CD4-positive, alpha-beta T cell treated with Interleukin-12 subunit alpha and Interleukin-12 subunit beta, for 1 hour (primary cell): ENCODE results near the gene PELI2.

Experiments
- DNase-seq: peaks from one replicate; pipeline ENCODE4 v3.0.0-alpha.2; 2020

Gene PELI2

DNA sequence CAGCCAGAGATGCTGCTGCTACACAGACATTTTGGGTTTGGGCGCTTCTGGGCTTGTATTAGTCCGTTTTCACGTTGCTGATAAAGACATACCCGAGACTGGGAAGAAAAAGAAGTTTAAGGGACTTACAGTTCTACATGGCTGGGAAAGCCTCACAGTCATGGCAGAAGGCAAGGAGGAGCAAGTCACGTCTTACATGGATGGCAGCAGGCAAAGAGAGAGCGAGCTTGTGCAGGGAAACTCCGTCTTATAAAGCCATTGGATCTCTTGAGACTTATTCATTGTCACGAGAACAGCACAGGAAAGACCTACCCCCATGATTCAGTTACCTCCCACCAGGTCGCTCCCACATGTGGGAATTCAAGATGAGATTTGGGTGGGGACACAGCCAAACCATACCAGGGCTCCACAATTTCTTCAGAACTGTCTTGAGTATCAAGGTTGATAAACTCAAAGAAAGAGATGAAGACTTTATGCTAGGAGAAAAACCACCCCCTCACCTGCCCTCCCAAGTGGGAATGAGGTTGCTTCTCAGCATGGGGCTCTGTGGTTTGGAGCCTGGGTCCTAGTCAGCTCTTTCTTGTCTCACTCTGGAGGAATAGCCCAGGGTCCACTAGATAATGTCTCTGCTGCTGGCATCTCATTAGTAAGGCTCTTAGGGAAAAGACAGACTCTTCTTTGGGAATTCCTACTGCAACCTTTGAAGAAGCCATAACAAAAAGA lies 200.3 kb downstream of the PELI2 start:
- DNase-seq: no peak

DNA sequence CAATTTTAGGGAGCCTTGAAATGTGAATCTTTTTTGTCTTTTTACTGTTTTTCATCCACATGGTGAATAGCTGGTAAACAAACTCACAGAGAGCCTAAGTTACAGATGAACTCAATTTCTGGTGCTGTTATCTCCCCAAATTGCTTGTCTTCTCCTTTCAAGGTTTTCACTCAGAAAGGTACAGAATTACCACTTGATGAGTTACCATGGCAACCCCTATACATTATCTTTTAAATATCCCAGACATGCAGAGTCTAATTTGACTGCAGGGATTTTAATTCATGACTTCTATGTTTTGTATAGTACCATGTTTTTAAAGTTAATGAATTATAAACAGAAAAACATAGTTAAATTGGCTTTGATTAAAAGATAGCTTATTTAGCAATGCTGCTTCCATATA lies 203.7 kb downstream of the PELI2 start:
- DNase-seq: no peak

DNA sequence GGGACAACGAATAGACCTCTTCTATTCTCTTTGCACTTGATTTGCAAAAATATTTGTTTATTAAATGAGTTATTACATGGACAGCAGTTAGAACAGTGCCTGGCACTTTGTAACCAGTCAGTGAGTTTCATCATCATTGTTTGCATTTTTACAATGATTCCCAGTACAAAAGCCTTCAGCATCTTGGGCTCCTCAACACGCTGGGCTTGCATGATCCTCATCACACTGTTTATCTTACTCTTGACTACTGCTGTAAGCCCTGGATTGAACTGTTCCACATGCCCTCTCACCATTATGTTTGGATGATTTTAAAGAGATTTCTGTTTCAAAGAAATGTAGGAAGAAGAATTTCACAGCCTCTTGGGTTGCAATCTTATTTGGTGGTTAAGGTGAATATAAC lies 204.3 kb downstream of the PELI2 start:
- DNase-seq: no peak

DNA sequence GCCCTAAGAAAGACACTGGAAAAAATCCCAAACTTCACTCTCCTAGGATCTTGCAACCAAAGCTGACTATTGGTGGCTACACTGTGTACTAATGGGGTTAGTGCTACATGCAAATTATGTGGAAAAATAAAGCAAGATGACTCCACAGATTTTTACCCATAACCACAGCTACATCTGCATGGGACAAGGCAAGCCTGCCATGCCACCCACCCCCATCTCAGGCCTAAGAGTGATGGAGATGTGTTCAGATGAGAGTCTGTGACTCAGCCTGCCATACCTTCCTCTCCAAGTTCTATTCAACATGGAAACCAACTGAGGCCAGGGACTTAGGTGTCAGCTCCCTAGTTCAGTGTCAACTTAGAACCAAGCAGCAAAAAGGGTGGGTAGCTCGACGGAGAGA lies 206.2 kb downstream of the PELI2 start:
- no peak for DNase-seq

DNA sequence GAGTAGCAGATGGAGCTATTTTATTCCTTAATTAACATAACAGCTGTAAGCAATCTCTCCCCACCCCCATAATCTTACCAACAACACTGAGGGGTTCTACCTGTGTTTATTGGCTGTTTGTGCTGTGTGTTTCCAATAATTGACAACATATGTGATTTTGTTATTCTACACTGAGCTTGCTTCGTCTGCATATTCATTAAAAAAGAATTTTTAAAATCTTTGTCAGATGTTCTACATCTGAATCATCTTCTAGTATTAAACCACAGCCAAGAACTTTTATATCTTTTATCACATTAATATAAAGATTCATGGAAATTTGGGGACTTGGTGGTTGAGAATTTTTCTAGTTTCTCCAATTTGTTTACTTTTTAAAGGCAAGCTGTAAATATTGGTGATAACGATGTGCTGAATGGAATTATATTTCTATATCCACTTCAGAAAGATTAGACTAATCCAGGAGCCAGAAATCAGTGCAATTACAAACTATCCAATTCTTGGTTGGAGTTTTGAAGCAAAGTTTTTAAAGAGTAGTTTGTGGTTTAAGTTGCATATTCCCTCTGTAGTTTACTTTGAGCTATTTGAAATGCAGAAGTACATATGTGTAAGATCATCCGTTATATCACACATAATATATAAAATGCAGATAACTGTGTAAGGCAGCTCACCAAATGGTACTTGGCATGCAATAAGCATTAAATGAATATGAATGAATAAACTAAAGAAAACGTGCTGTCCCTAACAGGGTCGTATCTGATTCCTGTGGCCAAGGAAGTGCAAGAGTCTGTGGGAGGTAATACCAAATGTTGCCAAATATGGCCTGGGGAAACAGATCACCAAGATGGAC lies 206.9 kb downstream of the PELI2 start:
- no peak for DNase-seq

DNA sequence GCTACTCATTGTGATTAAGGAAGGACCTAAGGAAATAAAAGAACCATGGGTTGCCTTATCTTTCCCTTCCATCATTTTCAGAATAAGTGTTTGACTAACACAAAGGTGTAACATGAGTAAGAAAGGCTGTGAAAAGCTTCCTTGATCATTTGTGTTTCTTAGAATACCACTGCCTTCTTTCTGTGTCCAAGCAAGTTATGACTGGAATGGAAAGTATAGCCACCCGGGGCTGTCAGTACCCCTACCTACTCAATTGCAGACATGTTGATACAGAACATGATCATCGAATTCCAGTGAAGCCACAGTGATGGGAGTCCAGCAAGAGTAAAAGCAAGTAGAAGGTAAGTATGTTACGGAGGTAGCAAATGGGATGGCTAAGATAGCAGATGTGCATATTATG lies 209.8 kb downstream of the PELI2 start:
- DNase-seq: no peak

DNA sequence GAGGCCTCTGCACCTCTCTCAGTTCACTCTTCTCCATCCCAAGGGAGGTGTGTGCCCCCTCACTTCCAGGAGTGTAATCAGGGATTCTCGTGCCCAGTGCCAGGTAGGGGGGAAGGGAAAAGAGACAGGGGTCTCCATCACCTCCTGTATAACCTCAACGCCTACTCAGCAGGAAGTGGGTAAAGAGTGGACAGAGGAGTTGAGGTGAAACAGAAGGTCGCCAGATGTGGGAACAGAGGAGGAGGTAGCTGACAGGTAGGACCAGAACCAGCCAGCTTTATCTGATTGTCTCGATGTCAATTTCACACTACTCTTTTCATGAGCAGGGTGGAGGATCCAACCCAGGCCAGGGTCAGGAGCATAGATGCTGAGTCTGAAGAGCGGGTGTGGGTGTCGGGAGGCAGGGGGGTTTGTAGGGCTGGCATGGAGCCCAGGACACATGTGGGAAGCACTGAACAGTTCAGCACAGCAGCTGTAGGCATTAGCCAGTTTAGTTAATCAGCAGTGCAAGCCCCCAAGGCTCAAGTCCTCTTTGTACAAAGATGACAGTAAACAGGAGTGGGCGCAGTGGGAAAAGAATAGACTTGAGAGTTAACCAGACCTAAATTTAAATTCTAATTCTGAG lies 213.5 kb downstream of the PELI2 start:
- no peak for DNase-seq

DNA sequence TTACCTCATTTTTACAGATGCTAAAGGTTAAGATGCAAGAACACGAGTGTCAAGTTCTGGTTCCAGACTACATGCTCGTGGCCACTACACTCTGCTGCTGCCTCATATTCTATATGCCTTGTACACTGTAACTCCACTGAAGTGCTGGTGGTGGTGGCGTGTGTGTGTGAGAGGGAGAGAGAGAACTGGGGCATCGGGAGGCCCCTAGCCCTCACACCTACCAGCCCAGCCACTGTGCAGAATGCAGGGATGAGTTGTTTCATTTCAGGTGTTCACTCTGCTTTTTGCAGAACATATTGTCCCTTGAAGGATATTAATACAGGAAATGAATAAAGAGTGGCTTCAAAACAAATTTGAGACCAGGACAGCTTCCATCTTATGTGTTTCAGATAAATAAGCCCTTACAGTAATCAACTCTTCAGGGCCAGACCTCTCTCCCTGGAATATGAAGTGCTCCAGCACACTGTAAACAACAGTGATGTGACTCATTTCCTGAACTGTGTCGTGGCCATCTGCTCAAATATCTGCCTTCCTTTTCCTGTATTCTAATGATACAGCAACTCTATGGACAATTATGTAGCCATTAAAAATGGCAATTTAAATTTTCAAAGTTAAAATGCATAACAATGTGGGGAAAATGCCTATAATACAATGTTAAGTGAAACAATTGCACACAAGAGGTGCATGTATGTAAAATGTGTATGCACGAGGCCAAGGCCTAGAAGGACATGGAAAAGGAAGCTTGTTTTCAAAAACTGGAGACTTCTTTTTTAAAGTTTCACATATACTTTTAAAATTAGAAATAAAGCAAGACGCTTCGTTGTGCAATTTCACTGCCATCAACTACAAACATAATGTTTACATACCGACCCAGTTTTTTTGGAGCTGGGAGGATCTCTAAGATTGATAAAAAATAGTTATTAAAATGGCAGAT lies 215.4 kb downstream of the PELI2 start:
- DNase-seq: no peak

DNA sequence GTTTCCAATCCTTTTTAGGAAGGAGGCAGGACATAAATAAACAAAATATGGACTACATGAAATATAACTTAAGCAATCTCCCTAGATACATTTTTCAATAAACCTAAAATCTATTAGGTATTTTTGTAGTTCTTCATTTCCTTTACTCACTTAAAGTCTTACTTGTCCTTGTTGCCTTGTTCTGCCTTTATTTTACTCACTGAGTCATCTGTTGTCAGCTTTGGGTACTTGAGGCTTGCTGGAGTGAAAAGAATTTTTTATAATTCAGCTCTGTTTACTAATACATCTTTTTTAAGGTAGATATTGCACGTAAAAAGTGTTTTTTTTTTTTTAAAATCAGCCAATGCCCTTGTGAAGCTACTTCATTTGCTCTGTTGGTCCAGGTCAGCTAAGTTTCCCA lies 216.2 kb downstream of the PELI2 start:
- no peak for DNase-seq

DNA sequence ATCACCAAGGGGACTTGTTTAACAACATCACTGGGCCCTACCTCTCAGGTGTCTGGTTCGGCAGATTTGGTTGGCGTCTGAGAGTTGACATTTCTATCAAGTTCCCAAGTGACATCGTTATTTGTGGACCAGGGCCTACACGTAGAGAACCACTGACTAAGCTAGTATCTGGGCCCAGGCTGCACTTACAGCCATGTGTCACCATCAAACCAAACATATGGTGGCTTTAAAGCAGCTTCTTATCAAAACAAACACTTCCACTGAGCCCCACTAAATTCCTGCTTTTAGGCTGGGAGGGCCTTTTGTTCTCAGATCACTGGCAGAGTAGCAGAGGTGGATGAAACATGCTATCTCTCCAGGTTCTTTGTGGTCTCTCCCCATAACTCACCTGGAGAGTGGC lies 220.5 kb downstream of the PELI2 start:
- DNase-seq: no peak

DNA sequence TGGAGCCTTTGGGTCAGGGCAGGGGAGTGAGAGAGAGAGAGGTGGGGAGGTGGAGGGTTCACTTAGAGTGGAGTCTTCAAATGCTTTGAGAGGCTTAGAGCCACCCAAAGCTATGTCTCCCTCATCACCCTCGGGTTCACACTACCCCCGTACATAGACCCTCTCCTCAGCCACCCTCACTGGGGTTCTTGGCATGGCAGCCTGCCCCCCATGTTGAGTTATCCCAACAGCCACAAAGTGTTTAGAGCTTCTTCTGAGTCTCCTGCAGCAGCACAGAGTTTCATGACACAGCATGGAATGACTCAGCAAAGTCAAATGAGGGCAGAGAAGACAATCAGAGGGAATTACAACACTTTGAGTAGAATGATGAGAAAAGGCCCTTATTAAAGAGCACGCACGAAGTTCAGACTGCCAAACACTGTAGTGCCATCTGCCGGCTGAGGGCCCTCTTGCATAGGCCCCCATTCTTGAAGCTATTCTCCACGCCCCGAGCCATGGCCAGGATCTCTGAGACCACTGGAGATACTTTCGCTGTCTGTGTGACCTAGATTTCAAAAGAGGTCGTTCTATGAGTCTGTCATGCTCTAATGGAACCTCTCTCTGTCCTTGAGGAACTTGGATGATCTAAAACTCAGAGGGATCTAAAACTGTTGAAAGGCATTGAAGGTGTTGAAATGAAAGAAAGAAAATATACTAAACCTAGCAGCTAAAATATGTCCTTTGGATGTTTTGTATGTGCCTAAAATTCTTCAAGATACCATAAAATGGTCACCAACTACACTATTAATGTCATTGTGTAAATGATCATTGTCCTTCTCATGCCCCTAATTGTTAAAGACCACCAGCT lies 221.9 kb downstream of the PELI2 start:
- peak; percentile 47 for DNase-seq

DNA sequence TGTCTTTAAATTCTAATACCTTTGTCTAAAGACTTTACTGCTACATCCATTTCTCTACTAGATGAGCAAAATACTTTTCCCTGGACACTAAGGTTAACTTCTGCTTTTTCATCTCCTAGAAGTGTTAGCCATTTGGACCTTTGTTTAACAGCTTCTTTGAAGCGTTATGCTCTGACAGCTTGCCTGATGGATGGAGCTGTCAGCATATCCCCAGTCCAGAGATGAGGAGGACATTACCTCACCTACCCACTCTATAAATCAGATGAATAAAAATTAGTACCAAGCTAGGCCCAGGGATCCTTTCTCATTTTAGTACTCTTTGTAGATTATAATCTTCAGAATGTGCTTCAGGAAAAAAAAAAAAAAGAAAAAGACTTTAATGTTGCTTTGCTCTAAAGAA lies 222.7 kb downstream of the PELI2 start:
- no peak for DNase-seq

DNA sequence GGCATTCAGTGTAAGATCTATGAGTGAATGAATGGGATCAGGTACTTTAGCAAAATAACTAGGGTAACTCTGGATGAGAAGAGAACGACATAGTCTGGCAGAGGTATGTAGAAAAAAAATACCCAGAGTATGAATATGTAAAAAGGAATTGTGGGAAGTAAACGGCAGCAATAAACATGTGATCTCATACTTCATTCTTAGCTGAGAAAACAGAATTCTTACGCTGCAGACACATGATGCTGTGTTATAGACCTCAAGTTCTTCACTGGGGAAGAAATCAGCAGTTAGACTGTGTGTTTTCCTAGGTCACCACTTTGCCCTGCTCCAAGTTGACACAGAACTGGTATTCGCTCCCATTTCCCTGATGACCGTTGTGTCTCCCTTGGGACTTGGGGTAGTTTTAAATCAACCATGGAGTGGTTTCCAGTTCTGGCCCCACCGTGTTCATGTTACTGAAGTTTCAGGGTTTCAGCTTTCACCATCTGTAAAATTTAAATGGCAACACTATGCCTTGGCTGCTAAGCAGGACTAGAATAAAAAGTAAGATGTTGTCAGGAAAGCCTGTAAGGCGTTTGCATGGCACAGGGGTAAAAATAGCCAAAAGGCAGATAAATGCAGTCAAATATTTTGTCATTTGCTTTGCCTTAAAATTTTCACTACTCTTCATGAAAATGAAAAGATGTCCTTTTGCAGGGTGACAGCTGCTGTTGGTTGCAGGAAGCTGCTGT lies 223.7 kb downstream of the PELI2 start:
- DNase-seq: no peak

DNA sequence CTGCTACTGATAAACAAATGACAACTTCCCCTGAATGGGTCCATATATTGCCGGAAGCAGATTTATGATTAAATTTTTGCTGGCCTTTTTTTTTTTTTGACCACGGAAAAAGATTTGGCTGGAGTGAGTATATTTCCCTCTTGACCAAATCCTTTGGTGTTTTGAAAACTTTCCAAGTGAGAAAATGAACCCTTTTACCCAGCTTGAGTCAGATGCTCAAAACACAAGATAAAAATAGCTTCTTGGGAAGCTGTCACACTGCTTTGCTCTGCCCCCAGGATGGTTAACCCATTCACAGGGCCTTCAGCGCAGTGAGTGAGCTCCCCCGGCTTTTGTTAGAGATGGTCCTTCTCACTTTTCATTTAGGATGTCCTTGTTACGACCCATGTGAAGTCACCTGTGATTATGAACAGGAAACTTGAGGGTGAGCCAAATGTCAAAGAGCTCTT lies 224.3 kb downstream of the PELI2 start:
- DNase-seq: no peak

DNA sequence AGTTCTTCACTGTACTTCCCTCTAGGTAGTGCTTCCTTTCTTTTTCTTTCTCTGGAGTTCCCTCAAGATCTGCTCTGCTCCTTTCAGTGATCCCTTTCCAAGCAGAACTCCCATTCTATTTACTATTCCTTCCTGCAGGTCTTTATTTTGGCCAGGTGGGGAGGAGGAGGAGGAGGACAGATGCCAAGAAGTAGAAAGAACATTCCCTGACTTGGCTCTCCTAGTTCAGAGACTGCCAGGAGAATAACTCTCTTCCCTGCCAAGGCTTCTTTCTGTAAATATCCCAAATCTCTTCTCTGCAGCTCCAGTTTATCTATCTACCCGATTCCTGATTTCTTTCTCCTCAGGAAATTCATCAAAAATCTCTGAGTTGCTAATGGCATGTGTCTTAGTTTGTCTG lies 231.7 kb downstream of the PELI2 start:
- no peak for DNase-seq
